Ishikawa (cell line): ENCODE measurements around the gene PPM1E.

Experiments
- CEBPB ChIP-seq: IDR thresholded peaks from 2 replicates; pipeline ENCODE4 v1.6.1; 2012
- CREB1 ChIP-seq: IDR thresholded peaks from 2 replicates; pipeline ENCODE4 v1.6.1; 2012; ENCODE audit warnings: low read depth
- EGR1 ChIP-seq: IDR thresholded peaks from 2 replicates; pipeline ENCODE4 v1.6.1; 2012
- EP300 ChIP-seq: IDR thresholded peaks from 2 replicates; pipeline ENCODE4 v1.6.1; 2012; ENCODE audit warnings: borderline replicate concordance
- FOXM1 ChIP-seq: IDR thresholded peaks from 2 replicates; pipeline ENCODE4 v1.6.1; 2012; ENCODE audit warnings: low read depth, borderline replicate concordance
- NFIC ChIP-seq: IDR thresholded peaks from 2 replicates; pipeline ENCODE4 v1.6.1; 2012
- RAD21 ChIP-seq: IDR thresholded peaks from 2 replicates; pipeline ENCODE4 v1.6.1; 2012; ENCODE audit warnings: low read depth
- TAF1 ChIP-seq: IDR thresholded peaks from 2 replicates; pipeline ENCODE4 v1.6.1; 2012; ENCODE audit warnings: low read depth, mild to moderate bottlenecking
- TCF12 ChIP-seq: IDR thresholded peaks from 2 replicates; pipeline ENCODE4 v1.6.1; 2012; ENCODE audit warnings: low read depth
- TEAD4 ChIP-seq: IDR thresholded peaks from 2 replicates; pipeline ENCODE4 v1.6.1; 2012
- YY1 ChIP-seq: IDR thresholded peaks from 2 replicates; pipeline ENCODE4 v1.6.1; 2012; ENCODE audit warnings: low read depth
- ZBTB7A ChIP-seq: IDR thresholded peaks from 2 replicates; pipeline ENCODE4 v1.6.1; 2012; ENCODE audit warnings: low read depth
- TF ChIP-seq, protein P1 (sequence below): IDR thresholded peaks from 2 replicates; pipeline ENCODE4 v1.6.1; 2012
- TF ChIP-seq, protein P2 (sequence below): IDR thresholded peaks from 2 replicates; pipeline ENCODE4 v1.6.1; 2012
- TF ChIP-seq, protein P3 (sequence below): IDR thresholded peaks from 2 replicates; pipeline ENCODE4 v1.6.1; 2012; ENCODE audit warnings: low read depth, mild to moderate bottlenecking

Gene PPM1E

DNA sequence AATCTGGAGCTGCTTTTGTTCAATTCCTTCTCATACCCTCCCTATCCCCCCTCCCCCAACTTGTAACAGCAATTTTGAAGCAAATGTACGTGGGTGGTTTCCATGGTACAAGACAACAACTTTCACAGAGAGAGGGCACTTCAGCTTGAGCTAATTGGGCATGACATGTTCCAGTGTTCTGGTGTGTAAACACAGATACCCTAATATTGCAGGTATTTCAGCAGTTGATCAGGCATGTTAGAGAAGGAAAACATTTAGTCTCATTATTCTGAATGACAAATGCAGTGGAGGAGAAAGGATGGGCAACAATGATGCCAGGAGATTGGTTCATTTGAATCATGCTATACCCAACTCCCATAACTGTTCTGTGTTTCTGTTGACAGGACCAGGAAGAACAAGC lies 213.5 kb downstream of the PPM1E start:
- TF ChIP-seq TAF1 (no peak), RAD21 (no peak), EGR1 (no peak), CREB1 (no peak), NFIC (no peak), TCF12 (no peak)
- TF ChIP-seq, protein P1, sequence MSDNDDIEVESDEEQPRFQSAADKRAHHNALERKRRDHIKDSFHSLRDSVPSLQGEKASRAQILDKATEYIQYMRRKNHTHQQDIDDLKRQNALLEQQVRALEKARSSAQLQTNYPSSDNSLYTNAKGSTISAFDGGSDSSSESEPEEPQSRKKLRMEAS = no peak

DNA sequence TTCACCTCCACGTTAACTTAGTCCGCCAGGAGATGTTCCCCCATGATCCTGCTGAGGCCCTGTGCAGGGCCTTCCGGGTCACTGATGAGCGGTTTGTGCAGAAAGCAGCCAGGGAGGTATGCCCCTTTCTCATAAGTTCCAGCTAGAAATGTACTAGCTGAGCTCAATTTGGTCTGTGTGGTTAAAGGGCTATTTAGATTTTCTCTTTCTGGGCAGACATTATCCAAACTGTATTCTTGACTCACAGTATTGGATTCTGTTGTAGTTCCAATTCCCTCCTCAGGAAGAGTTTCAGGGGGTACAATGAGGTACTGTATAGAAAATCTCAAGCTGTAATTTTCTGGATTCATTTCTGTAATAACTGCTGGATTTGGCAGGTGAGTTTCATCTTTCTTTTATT lies 214.0 kb downstream of the PPM1E start:
- no peak for TF ChIP-seq RAD21
- TF ChIP-seq TAF1 = no peak
- no peak for TF ChIP-seq FOXM1
- no peak for TF ChIP-seq YY1
- no peak for TF ChIP-seq CREB1
- no peak for TF ChIP-seq EGR1
- TF ChIP-seq NFIC = no peak

DNA sequence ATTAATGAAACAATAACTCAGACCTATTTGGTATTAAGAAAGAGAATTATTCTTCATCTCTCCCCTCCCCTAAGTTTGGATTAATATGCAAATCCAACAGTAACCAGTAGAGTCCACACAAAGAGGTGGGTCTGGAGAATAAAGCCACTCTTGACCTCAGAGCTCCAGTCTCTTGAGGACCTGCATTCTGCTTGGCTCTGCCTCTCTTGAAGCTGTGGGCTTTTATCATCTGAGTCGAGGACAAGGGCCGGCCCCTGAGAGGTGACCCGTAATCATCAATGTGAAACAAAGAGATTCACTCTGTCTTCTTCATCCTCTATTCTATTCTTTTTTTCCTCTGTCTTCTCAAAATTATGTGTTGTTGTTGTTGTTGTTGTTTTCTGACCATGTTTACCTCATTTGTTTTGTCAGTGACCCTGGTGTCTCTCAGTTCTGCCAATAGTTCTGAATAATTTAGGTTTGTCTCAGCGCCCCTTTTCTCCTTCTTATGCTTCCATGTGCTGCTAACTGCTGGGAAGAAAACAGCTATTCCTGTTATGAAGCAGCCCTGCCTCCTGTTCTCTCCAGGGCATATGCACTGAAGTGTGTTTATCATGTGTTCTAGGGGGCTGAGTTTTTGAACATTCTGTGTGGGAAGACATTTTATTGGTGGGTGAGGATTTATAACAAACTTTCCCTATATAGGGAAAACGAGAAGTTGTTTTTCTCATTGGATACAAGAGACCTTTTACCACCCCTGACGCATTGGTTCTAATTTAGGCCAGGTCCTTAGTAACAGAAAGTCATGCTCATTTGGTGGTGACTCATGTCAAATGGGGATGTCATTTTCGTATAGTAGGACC lies 215.2 kb downstream of the PPM1E start:
- TF ChIP-seq TAF1 (no peak), RAD21 (no peak), NFIC (no peak), EGR1 (no peak), CEBPB (no peak), CREB1 (no peak), ZBTB7A (no peak)
- TF ChIP-seq, protein P2, sequence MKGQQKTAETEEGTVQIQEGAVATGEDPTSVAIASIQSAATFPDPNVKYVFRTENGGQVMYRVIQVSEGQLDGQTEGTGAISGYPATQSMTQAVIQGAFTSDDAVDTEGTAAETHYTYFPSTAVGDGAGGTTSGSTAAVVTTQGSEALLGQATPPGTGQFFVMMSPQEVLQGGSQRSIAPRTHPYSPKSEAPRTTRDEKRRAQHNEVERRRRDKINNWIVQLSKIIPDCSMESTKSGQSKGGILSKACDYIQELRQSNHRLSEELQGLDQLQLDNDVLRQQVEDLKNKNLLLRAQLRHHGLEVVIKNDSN = no peak

DNA sequence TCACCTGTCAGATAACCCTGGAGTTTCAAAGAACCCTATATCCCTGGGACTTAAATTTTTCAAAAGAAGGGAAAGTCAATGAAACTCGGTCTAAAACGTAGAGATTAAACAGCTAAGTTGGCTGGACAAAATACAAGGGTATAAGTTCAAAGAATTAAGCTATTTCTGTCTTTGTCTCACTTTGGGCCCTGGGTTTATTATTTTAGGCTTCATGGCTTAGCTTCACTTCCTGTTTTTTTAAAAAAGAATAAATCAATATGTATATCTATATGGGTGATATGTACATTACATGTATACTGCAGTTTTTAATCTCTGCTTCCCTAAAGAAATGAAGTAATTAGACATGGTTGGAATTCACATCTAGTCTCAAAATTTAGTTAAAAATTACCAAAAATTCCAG lies 218.7 kb downstream of the PPM1E start:
- TF ChIP-seq, protein P2 = no peak
- TF ChIP-seq TEAD4 (no peak), CEBPB (no peak), FOXM1 (no peak), EGR1 (no peak), YY1 (no peak), TCF12 (no peak), NFIC (no peak), TAF1 (no peak), RAD21 (no peak), EP300 (no peak), CREB1 (no peak), ZBTB7A (no peak)
- TF ChIP-seq, protein P3, sequence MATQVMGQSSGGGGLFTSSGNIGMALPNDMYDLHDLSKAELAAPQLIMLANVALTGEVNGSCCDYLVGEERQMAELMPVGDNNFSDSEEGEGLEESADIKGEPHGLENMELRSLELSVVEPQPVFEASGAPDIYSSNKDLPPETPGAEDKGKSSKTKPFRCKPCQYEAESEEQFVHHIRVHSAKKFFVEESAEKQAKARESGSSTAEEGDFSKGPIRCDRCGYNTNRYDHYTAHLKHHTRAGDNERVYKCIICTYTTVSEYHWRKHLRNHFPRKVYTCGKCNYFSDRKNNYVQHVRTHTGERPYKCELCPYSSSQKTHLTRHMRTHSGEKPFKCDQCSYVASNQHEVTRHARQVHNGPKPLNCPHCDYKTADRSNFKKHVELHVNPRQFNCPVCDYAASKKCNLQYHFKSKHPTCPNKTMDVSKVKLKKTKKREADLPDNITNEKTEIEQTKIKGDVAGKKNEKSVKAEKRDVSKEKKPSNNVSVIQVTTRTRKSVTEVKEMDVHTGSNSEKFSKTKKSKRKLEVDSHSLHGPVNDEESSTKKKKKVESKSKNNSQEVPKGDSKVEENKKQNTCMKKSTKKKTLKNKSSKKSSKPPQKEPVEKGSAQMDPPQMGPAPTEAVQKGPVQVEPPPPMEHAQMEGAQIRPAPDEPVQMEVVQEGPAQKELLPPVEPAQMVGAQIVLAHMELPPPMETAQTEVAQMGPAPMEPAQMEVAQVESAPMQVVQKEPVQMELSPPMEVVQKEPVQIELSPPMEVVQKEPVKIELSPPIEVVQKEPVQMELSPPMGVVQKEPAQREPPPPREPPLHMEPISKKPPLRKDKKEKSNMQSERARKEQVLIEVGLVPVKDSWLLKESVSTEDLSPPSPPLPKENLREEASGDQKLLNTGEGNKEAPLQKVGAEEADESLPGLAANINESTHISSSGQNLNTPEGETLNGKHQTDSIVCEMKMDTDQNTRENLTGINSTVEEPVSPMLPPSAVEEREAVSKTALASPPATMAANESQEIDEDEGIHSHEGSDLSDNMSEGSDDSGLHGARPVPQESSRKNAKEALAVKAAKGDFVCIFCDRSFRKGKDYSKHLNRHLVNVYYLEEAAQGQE = no peak
- TF ChIP-seq, protein P1 = no peak

DNA sequence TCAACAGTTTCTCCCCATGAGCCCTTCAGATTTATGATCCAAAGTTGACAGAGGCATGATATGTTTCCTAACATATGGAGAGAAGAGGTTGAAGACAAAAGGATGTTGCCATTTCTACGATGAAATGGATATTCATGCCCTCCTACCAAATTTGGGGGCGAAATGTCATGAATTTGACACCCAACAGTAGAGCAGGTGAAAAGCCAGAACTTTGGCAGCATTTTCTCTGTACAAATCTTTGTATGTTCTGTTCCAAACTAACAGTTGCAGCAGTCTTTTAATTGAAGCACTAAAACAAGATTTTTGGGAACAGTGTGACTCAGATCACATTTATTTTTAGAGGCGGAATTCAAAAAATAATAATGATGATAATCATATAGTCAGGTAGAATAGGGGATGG lies 220.9 kb downstream of the PPM1E start:
- TF ChIP-seq EGR1 (no peak), TAF1 (no peak), CEBPB (no peak), TCF12 (no peak)

DNA sequence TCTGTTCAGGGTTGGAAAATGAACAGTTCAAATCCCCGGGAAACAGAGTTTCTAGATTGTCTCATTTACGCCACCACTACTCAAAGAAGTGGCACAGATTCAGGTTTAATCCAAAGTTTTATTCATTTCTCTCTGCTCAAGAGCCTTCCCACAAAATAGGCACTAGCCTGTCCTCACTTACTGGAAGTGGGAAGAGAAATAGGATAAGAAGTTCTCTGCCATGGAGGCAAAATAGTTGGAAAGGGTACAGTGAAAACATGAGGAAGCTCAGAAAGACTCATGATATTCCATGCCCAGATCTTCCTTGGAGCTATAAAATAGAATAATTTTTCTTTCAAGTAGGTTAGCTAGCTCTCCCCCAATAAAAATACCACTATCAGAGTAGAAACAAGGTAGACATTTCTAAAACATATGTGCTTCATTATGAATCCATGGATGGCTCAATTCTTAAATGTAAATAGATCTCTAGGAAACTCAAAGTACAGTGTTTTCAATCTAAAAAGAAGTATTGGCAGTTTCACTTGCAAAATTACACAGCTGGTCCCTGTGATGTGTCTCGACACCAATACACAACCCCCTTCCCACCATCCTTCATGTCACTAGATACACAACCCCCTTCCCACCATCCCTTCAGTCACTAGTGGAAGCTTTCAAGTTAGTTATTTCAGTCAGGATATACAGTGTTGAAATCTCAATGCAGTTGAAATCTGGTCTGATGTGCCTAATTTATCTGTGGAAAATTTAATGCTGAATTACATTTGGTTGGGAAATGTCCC lies 225.2 kb downstream of the PPM1E start:
- TF ChIP-seq, protein P2 = no peak

DNA sequence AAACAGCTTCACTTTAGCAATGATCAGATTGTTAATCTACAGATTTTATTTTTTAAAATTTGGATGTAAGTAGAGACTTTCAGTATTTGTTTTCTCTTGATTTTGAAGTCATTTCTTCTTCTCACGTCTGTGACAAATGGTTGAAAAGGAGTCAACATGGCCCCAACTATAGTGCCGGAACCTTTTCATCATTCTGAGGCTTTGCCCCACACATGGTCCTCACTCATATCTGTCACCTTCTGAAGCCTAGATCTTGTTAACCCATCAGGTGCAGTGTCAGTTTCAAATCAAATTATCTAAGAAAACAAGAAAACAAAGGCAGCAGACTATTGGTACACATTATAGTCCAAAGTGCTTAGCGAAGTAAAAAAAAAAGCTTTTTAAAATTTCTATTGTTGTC lies 227.0 kb downstream of the PPM1E start:
- TF ChIP-seq FOXM1 (no peak), EGR1 (no peak), NFIC (no peak), TCF12 (no peak), RAD21 (no peak), TAF1 (no peak), EP300 (no peak), CEBPB (no peak), YY1 (no peak), TEAD4 (no peak)
- TF ChIP-seq, protein P1 = no peak
- TF ChIP-seq, protein P2 = no peak
- TF ChIP-seq, protein P3 = no peak
